Cardiac muscle cell (in vitro differentiated cells and primary cell): ENCODE results near the gene ATRNL1. TPM values are rescaled to one million over a fixed set of nuclear protein-coding genes. Genes with fewer than 3 reads are reported as not detected.

ENCODE experiments used
- DNase-seq, 2 donors: peaks; one replicate each; pipeline versions ENCODE4 v3.0.0 to v3.0.0-alpha.2; 2010 to 2017; ENCODE audit warnings: low read depth in 1 of 2, low spot score in 1 of 2
- H3K27ac ChIP-seq: fragments of 200-600 bp; sonication (generic); 2 replicates; pipeline ENCODE4 v1.5.1; 2016
- H3K27me3 ChIP-seq: fragments of 200-600 bp; sonication (generic); 2 replicates; pipeline ENCODE4 v1.6.0; 2016; ENCODE audit warnings: control low read depth
- H3K36me3 ChIP-seq: fragments of 200-600 bp; sonication (generic); 2 replicates; pipeline ENCODE4 v1.5.1; 2016; ENCODE audit warnings: control low read depth
- H3K4me1 ChIP-seq: fragments of 200-600 bp; sonication (generic); 2 replicates; pipeline ENCODE4 v1.8.1; 2017; ENCODE audit warnings: low read depth, mild to moderate bottlenecking, mixed run types
- H3K4me3 ChIP-seq: fragments of 200-600 bp; sonication (generic); 2 replicates; pipeline ENCODE4 v1.5.1; 2016; ENCODE audit warnings: mild to moderate bottlenecking
- H3K9me3 ChIP-seq: fragments of 200-600 bp; sonication (generic); 2 replicates; pipeline ENCODE4 v1.5.1; 2017; ENCODE audit warnings: low read depth, mild to moderate bottlenecking, control low read depth
- CTCF ChIP-seq: IDR thresholded peaks from 2 replicates; pipeline ENCODE4 v1.5.1; 2012; ENCODE audit warnings: low read depth, mild to moderate bottlenecking, low read length
- polyA plus RNA-seq: library from polyadenylated mRNA; unstranded; fragments of >200 nt; fragmentation: Nextera tagmentation; extraction: Ambion mirVana; gene quantifications from 2 replicates; pipeline ENCODE4 v1.2.1, GENCODE V29; 2016
- total RNA-seq: library from RNA; depleted of rRNA; stranded (reverse); fragments of >200 nt; gene quantifications from 2 replicates; pipeline ENCODE4 v1.2.3, GENCODE V29; 2016

The ATRNL1 gene
- total and polyA plus RNA-seq, 2 experiments from 2014 or later, result 4.5 to 14.1 TPM

DNA sequence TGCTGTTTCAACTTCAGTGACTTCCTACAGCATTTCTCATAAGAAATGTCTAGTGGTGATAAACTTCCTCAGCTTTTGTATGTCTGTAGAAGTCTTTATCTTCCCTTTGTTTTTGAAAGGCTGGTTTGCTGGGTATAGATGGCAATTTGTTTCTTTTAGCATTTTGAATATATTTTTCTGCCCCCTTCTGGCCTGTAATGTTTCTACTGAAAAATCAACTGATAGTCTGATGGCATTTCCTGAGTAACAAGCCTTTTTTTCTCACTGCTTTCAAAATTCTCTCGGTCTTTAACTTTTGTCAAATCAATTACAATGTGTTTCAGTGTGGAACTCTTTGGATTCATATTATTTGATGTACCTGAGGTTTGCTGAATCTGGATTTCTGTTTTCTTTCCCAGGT lies 487.1 kb downstream of the ATRNL1 start:
- H3K4me3 ChIP-seq, result no peak overlapping the region
- H3K9me3 ChIP-seq, result no peaks in the 10 kb centered on the region
- DNase-seq, result no peak
- no peaks in the 10 kb centered on the region for H3K36me3 ChIP-seq
- no peak overlapping the region for H3K27ac ChIP-seq
- no peak for TF ChIP-seq CTCF
- H3K27me3 ChIP-seq, result no peaks in the 10 kb centered on the region
- no peaks in the 10 kb centered on the region for H3K4me1 ChIP-seq

DNA sequence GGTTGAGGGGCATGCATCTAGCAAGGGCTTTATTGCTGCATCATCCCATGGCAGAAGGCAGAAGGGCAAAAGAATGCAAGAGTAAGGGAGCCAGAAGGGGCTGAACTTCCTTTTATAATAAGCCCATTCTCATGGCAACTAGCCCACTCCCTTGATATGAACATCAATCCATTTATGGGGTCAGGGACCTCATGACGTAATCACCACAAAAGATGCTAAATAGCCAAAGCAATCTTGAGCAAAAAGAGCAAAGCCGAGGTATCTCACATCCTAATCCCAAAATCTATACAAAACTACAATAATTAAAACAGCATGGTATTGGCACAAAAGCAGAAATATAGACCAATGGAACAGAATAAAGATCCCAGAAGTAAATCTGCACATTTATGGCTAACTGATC lies 499.9 kb downstream of the ATRNL1 start:
- no peak overlapping the region for H3K4me3 ChIP-seq
- H3K36me3 ChIP-seq, result no peaks in the 10 kb centered on the region
- TF ChIP-seq CTCF, result no peak
- no peaks in the 10 kb centered on the region for H3K9me3 ChIP-seq
- no peak overlapping the region for H3K27ac ChIP-seq
- DNase-seq, result no peak
- H3K4me1 ChIP-seq, result no peaks in the 10 kb centered on the region
- no peaks in the 10 kb centered on the region for H3K27me3 ChIP-seq

- no peak for TF ChIP-seq CTCF
- no peaks in the 10 kb centered on the region for H3K4me1 ChIP-seq
- no peaks in the 10 kb centered on the region for H3K36me3 ChIP-seq
- no peak overlapping the region for H3K4me3 ChIP-seq
- no peak for DNase-seq
- no peaks in the 10 kb centered on the region for H3K27me3 ChIP-seq
- H3K9me3 ChIP-seq, result no peaks in the 10 kb centered on the region
- no peak overlapping the region for H3K27ac ChIP-seq
Observed at GRCh38 chr10:115604627-115605026, 511.5 kb downstream of the ATRNL1 start.

DNA sequence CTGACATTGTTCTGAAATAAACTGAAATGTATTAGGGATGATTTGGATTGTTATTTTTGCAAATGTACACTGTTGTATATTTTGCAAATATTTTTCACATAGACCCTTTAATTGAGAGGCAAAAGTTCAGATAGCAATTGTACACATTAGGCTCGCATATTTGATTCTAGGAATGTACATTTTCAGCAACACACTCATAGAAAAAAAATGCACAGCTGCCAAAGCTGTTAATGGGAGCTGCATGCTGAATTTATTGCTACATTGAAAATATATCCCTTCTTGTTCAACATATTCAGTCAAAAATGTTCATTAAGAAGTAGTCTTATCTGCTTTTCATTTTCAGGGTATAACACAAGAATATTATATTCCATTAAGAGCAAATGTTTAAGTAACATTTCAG lies 512.9 kb downstream of the ATRNL1 start:
- no peaks in the 10 kb centered on the region for H3K4me1 ChIP-seq
- no peak for TF ChIP-seq CTCF
- H3K27me3 ChIP-seq, result no peaks in the 10 kb centered on the region
- H3K27ac ChIP-seq, result no peak overlapping the region
- H3K4me3 ChIP-seq, result no peak overlapping the region
- no peaks in the 10 kb centered on the region for H3K9me3 ChIP-seq
- H3K36me3 ChIP-seq, result no peaks in the 10 kb centered on the region
- no peak for DNase-seq

GRCh38 chr10:115606741-115607140 lies 513.6 kb downstream of the ATRNL1 start:
- no peak for TF ChIP-seq CTCF
- H3K4me3 ChIP-seq, result no peak overlapping the region
- H3K36me3 ChIP-seq, result no peaks in the 10 kb centered on the region
- no peaks in the 10 kb centered on the region for H3K27me3 ChIP-seq
- H3K27ac ChIP-seq, result no peak overlapping the region
- no peak for DNase-seq
- no peaks in the 10 kb centered on the region for H3K4me1 ChIP-seq
- no peaks in the 10 kb centered on the region for H3K9me3 ChIP-seq

DNA sequence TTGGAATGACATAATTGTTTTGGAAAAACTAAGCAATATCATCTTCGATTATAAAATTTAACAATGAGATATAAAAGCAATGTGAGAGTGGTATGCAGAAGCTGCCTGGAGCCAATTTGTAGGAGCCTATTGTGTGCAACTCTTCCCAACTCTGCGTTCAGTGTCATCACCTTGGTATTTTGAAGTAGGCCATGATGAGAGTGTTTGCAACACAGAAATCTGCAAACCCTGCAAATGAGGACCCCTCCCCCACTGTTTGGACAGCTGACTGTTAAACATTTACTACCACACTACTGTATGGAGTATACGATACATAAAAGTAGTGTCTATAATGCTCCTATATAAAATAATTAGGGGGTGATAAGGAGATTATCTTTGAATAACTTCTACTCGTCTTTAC lies 531.3 kb downstream of the ATRNL1 start:
- Histone ChIP-seq H3K27me3 (no peaks in the 10 kb centered on the region), H3K36me3 (no peaks in the 10 kb centered on the region), H3K9me3 (no peaks in the 10 kb centered on the region), H3K27ac (no peak overlapping the region), H3K4me3 (no peak overlapping the region), H3K4me1 (no peaks in the 10 kb centered on the region)
- TF ChIP-seq CTCF, result no peak
- DNase-seq, result peak in 1 of 2 donors; percentile 3
